Common myeloid progenitor, CD34-positive (primary cell): Measurements from ENCODE around the gene CACNB2.
"Not testable (repeated sequence)": the region's sequence is repeated elsewhere in the genome, so short reads cannot be mapped to it uniquely, and the experiment has no call there.

Source experiments
- CTCF ChIA-PET: fragments of 350-600 bp; sonication (Branson Sonifier 250); formaldehyde crosslinking; loops from one replicate; lab custom pipeline; 2021; ENCODE audit warnings: antibody characterized with exemption; lab: Charles Lee
- POLR2A ChIA-PET: fragments of 350-600 bp; sonication (Branson Sonifier 250); formaldehyde crosslinking; loops from one replicate; lab custom pipeline; 2021; ENCODE audit warnings: antibody characterized with exemption; lab: Charles Lee
- DNase-seq, 3 donors: peaks; one replicate each; pipeline versions ENCODE4 v3.0.0 to v3.0.0-alpha.2; 2013
- H3K27ac ChIP-seq, 2 experiments: 1 replicate in 1 of 2; 2 replicates in 1 of 2; pipeline ENCODE4 v1.7.0; 2013; ENCODE audit warnings: inconsistent platforms in 2 of 2, low read length in 2 of 2, mild to moderate bottlenecking in 2 of 2, low read depth in 1 of 2, moderate library complexity in 1 of 2; ENCODE audit not compliant: severe bottlenecking in 2 of 2, insufficient read depth in 1 of 2, poor library complexity in 1 of 2
- H3K27me3 ChIP-seq, 5 experiments: replicated peaks in 2 of 5; 1 replicate in 3 of 5; 2 replicates in 2 of 5; pipeline versions ENCODE4 v1.6.1 to v1.7.0; 2013; ENCODE audit warnings: low read length in 4 of 5, mild to moderate bottlenecking in 2 of 5, moderate library complexity in 2 of 5, inconsistent platforms in 1 of 5; ENCODE audit not compliant: insufficient read depth in 5 of 5, control insufficient read depth in 4 of 5
- H3K36me3 ChIP-seq, 4 experiments: 1 replicate in 2 of 4; 2 replicates in 2 of 4; pipeline versions ENCODE4 v1.6.1 to v1.7.0; 2013; ENCODE audit warnings: low read length in 3 of 4, control low read depth in 1 of 4, mild to moderate bottlenecking in 1 of 4; ENCODE audit not compliant: control insufficient read depth in 4 of 4, insufficient read depth in 4 of 4
- H3K4me1 ChIP-seq, 4 experiments: 1 replicate in 3 of 4; 2 replicates in 1 of 4; pipeline versions ENCODE4 v1.6.1 to v1.7.1; 2013; ENCODE audit warnings: low read length in 3 of 4, mild to moderate bottlenecking in 3 of 4, control low read depth in 1 of 4, inconsistent platforms in 1 of 4, moderate library complexity in 1 of 4; ENCODE audit not compliant: control insufficient read depth in 4 of 4, insufficient read depth in 4 of 4; ENCODE audit errors: control extremely low read depth in 1 of 4
- H3K4me3 ChIP-seq, 7 experiments: 1 replicate in 4 of 7; 2 replicates in 3 of 7; pipeline versions ENCODE4 v1.5.1 to v1.7.0; 2013; ENCODE audit warnings: mild to moderate bottlenecking in 7 of 7, low read length in 6 of 7, moderate library complexity in 6 of 7, inconsistent platforms in 2 of 7, low read depth in 2 of 7, control low read depth in 1 of 7; ENCODE audit not compliant: insufficient read depth in 4 of 7, control insufficient read depth in 1 of 7; ENCODE audit errors: extremely low read depth in 1 of 7
- H3K9me3 ChIP-seq, 5 experiments: 1 replicate in 4 of 5; 2 replicates in 1 of 5; pipeline versions ENCODE4 v1.6.1 to v1.7.1; 2013; ENCODE audit warnings: low read length in 4 of 5, mild to moderate bottlenecking in 2 of 5, inconsistent platforms in 1 of 5, low read depth in 1 of 5, moderate library complexity in 1 of 5; ENCODE audit not compliant: control insufficient read depth in 4 of 5, insufficient read depth in 2 of 5; ENCODE audit errors: control extremely low read depth in 1 of 5
- WGBS: methylation state at CpG from one replicate; pipeline ENCODE4 v1.1.5; 2013; ENCODE audit not compliant: insufficient coverage; 5-methylcytosine and 5-hydroxymethylcytosine counted together

CACNB2 gene

DNA sequence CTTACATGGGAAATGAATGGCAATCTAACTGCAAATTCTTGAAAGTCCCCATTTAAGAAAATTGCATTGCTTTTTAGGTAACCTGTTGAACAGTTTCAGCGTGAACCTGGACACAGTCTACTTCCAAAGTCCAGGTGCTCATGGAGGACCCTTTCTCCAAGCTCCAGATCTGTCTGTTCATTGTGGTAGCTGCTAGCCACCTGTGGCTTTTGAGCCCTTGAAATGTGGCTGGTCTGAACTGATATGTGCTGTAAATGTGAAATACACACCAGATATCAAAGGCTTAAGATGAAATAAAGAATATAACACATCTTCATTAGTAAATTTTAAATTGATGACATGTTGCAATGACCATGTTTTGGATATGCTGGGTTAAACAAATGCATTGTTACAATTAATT is 4.2 kb downstream of the CACNB2 start:
- H3K4me3 ChIP-seq = no peak overlapping the region
- WGBS = no CpG with 5 or more reads among the region's 1 CpG
- peak in 2 of 3 donors; percentile 54 to 70 for DNase-seq
- H3K27me3 ChIP-seq = peaks cover 0 to 12% (median 0%) of the 10 kb centered on the region in 5 experiments
- H3K27ac ChIP-seq = peak overlapping the region; percentile 67 to 72
- CTCF ChIA-PET = interaction anchor here (0.9 kb wide), 1 partner anchor 67 kb away, joined by 4 read pairs; no protein-coding TSS in a partner anchor
- POLR2A ChIA-PET = no interaction called here
- peaks cover 3 to 58% (median 15%) of the 10 kb centered on the region in 4 experiments for H3K4me1 ChIP-seq
- H3K9me3 ChIP-seq = no peaks in the 10 kb centered on the region
- H3K36me3 ChIP-seq = no peaks in the 10 kb centered on the region

DNA sequence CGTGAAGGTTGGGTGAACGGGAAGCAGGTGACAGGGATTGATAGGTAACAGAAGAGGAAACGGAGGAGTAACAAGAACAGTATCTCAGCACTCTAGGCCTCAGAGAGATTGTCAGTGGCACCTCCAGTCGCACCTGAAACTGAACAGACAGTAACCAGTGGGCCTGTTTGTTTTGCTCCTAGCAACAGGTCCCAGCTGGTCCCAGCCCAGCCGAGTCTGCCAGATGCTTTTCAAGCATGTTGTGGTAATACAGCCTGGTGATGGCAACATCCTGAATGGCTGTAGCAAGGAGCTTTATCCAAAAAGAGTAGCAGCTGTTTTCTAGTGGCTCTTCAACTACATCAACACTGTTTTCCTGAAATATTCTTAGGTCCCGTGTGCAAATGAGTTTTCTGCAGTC is 4.7 kb downstream of the CACNB2 start:
- H3K36me3 ChIP-seq = no peaks in the 10 kb centered on the region
- peak; percentile 29 to 95 (median 92) for DNase-seq
- no peak overlapping the region for H3K4me3 ChIP-seq
- peak overlapping the region; percentile 67 to 72 for H3K27ac ChIP-seq
- WGBS = 56% methylated on average over 5 of the region's 6 CpGs
- peaks cover under 1 to 53% (median 10%) of the 10 kb centered on the region in 4 experiments for H3K4me1 ChIP-seq
- no peaks in the 10 kb centered on the region for H3K9me3 ChIP-seq
- ChIA-PET CTCF (interaction anchor here (0.6 to 1.5 kb wide), 3 partner anchors 60 to 1316 kb away, joined by 3 to 4 read pairs (median 3); no protein-coding TSS in a partner anchor), POLR2A (interaction anchor here (0.6 to 0.7 kb wide), 2 partner anchors 161 to 360 kb away, joined by 3 to 5 read pairs; no protein-coding TSS in a partner anchor)
- H3K27me3 ChIP-seq = peaks cover 0 to 11% (median 0%) of the 10 kb centered on the region in 5 experiments

DNA sequence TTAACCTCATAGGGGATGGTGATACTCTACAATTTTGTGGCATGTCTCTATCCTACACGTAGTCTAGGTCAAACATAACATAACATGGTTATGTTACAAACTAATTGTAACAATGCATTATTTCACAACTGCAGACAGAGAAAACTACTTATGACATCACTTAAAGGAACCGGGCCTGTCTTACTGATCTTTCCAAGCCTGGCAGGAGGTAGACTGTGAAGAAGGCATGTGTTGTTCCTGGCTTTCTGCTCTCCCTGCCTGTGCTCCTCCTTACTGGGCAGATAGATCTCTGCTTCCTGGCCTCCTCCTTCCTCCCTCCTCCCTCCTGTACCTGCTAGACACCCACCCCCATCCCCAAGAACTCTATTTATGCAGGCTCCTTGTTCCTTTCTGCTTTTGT is 5.4 kb downstream of the CACNB2 start:
- Histone ChIP-seq H3K4me1 (peaks cover 0 to 51% (median 6%) of the 10 kb centered on the region in 4 experiments), H3K4me3 (no peak overlapping the region), H3K27me3 (peaks cover 0 to 11% (median 0%) of the 10 kb centered on the region in 5 experiments), H3K36me3 (no peaks in the 10 kb centered on the region), H3K27ac (peak overlapping the region in 1 of 2 experiments; percentile 67), H3K9me3 (no peaks in the 10 kb centered on the region)
- ChIA-PET CTCF (interaction anchor here (0.6 to 1.5 kb wide), 5 partner anchors 60 to 1317 kb away, joined by 3 to 5 read pairs (median 3); no protein-coding TSS in a partner anchor), POLR2A (no interaction called here)
- DNase-seq = peak in 1 of 3 donors; percentile 33
- 75% methylated on average over 1 of the region's 2 CpGs for WGBS

DNA sequence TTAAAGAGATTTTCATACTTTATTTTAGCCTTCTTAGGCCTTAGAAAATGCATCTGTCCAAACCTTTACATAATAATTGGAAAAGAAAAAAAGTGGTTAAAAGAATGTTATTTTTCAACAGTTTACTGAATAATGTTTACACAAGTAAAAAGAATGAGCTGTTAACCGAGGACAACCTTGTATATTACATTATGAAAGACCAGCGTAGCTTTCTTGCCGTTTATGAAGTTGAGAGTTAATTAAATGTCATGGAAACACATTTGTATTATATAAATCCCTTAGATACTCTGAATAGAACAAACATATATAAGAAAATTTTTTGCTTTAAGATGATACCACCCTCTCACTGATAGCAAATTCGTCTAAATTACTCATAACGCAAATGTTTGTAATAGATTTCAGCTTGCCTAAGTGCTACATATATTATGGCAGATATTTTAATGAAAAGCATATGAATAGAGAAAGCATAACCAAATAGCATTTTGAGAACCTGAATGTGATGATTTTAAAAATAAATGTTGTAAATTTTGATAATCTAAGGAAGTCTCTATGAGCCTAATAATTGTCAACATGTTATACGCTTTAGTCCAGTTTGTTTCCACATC is 9.1 kb downstream of the CACNB2 start:
- Histone ChIP-seq H3K4me1 (peaks cover 0 to 26% (median 0%) of the 10 kb centered on the region in 4 experiments), H3K4me3 (no peak overlapping the region), H3K36me3 (peaks cover 0 to 13% (median 3%) of the 10 kb centered on the region in 4 experiments), H3K9me3 (no peaks in the 10 kb centered on the region), H3K27ac (no peak overlapping the region), H3K27me3 (peaks cover 0 to under 1% (median 0%) of the 10 kb centered on the region in 5 experiments)
- ChIA-PET POLR2A (no interaction called here), CTCF (interaction anchor here (1.2 kb wide), 1 partner anchor 35 kb away, joined by 3 read pairs; no protein-coding TSS in a partner anchor)
- DNase-seq = no peak
- no CpG with 5 or more reads among the region's 6 CpGs for WGBS

DNA sequence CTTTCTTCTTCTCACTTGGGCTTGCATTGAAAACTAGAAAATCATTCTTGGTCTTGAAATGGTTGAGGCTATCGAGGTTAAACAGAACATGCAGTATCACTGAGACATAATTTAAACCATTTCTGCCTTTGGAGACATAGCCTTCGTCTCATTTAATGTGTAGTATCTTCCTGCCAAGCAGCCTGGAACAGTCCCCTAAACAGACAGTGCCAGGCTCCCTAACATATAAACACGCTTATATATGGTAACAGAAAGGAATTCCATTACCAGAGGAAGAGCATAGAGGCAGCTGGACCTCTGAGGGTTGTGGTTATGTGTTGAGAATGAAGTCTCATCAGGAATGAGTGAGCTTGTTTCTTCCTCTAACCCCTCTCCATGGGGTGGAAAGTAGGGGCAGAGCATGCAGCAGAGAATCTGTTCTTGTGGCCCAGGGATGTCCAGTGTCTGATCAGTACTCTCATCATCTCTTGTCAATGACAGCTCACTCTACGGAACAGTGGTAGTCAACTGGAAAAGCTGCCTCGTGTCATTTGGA is 11.2 kb downstream of the CACNB2 start:
- H3K27ac ChIP-seq = no peak overlapping the region
- ChIA-PET POLR2A (no interaction called here), CTCF (interaction anchor here (0.9 kb wide), 1 partner anchor 20 kb away, joined by 3 read pairs; no protein-coding TSS in a partner anchor)
- peaks cover 0 to 5% (median 0%) of the 10 kb centered on the region in 4 experiments for H3K4me1 ChIP-seq
- no peak overlapping the region for H3K4me3 ChIP-seq
- peaks cover 0 to 24% (median 10%) of the 10 kb centered on the region in 4 experiments for H3K36me3 ChIP-seq
- H3K27me3 ChIP-seq = no peaks in the 10 kb centered on the region
- peaks cover 0 to 8% (median 0%) of the 10 kb centered on the region in 5 experiments for H3K9me3 ChIP-seq
- no peak for DNase-seq
- WGBS = 100% methylated on average over 3 of the region's 5 CpGs

DNA sequence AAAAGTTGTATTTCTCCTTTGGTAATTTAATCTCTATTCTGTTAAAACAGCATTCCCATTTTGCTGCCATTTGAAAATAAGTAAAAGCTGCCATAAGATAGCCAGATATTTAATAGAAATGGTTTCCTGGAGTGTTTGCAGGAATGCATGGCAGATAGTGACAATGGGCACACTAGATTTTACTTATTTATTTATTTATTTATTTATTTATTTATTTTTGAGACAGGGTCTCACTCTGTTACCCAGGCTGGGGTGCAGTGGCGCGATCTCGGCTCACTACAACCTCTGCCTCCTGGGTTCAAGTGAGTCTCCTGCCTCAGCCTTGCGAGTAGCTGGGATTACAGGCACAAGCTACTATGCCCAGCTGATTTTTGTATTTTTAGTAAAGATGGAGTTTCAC is 13.2 kb downstream of the CACNB2 start:
- H3K4me3 ChIP-seq, H3K4me1 ChIP-seq, H3K27ac ChIP-seq, POLR2A ChIA-PET, H3K9me3 ChIP-seq, DNase-seq, H3K27me3 ChIP-seq: not testable (repeated sequence)
- H3K36me3 ChIP-seq = peaks cover 0 to 24% (median 10%) of the 10 kb centered on the region in 4 experiments
- CTCF ChIA-PET = interaction anchor here (0.9 kb wide), 1 partner anchor 9 kb away, joined by 3 read pairs; no protein-coding TSS in a partner anchor
- 100% methylated on average over 4 of the region's 4 CpGs for WGBS

DNA sequence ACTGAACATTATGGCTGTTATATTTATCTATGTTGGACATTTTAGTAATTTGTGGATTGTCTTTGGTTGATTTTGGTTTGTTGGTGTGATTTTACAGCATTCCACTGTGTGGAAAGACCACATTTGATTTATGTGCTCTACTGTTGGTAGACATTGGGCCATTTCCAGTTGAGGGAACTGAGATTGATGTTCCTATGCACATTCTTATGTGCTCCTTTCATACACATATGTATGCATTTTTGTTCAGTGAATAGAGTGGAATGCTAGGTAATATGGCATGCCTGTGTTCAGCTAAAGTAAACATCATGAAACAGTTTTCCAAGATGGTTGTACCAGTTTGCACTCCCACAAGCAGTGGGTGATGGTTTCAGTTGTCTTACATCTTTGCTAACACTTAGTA is 15.1 kb downstream of the CACNB2 start:
- no peaks in the 10 kb centered on the region for H3K27me3 ChIP-seq
- ChIA-PET CTCF (interaction anchor here (0.6 kb wide), 1 partner anchor 24 kb away, joined by 4 read pairs; no protein-coding TSS in a partner anchor), POLR2A (no interaction called here)
- no peak overlapping the region for H3K4me3 ChIP-seq
- no peak overlapping the region for H3K27ac ChIP-seq
- DNase-seq = no peak
- H3K9me3 ChIP-seq = peaks cover 0 to 8% (median 0%) of the 10 kb centered on the region in 5 experiments
- no peaks in the 10 kb centered on the region for H3K4me1 ChIP-seq
- H3K36me3 ChIP-seq = peaks cover 0 to 24% (median 10%) of the 10 kb centered on the region in 4 experiments
